Measurements from ENCODE around the gene FAM131B. TPM values are rescaled to one million over a fixed set of nuclear protein-coding genes. Genes with fewer than 3 reads are reported as not detected.

Gene FAM131B
- total RNA-seq, 1 experiment from 2014 or later: 6.9 TPM

DNA sequence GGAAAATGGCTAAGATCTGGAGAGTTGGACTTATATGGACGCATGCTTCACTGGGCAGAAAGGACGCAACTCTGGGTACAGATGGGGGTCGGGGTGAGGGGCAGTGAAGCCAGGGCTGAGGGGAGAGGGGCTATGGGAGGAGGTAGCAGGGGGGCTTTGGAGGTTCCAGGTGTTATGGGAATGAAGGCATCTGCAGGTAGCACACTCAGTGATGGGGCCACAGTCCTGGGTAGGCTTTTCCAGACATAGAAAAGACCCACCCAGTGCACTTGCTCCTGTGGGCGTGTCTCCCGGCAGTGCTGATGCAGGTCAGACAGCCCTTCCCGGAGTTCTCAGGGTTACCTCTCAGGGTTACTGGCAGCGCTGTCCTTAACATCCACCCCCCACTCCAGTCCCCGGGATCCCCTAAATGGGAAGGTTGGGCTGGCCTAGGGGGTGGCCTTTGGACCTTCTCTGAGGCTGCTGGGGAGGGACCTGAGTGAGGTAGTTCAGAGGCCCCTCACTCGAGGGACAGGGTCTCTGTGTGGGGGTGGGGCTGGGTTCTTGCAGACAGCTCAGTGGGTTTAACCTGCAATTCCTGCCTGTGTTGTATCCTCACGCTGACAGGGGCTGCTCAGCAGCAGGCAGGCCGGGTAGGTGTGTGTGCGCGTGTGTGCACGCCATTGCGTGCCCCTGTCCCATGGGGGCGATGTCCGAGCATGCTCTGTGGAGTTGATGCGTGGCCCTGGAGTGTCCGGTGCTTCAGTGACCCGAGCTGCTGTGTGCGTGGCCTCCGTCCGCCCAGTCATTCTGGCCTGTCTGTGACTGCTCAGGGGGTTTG, 24.9 kb upstream of the FAM131B start:
- H4K20me1 ChIP-seq (ENCODE audit: low read length): peaks cover 50% of the 10 kb centered on the region
- H3K4me3 ChIP-seq (ENCODE audit: low read length): no peak overlapping the region
- H3K4me1 ChIP-seq (ENCODE audit: insufficient read depth, low read length): peaks cover 30% of the 10 kb centered on the region
- no peaks in the 10 kb centered on the region for H3K9me3 ChIP-seq (ENCODE audit: low read length)
- no peak overlapping the region for H3K4me2 ChIP-seq (ENCODE audit: low read length)
- no peaks in the 10 kb centered on the region for H3K9me2 ChIP-seq (replicated peaks; ENCODE audit: low read length)
- CTCF ChIA-PET: no interaction called here
- ATAC-seq: no peak
- H3K27ac ChIP-seq (ENCODE audit: low read length): no peak overlapping the region
- TF ChIP-seq CTCF (conservative IDR thresholded peaks at IDR 0.05; ENCODE audit: low read depth, low read length) (peak; percentile 22; the same call in 1 of the 2 replicates), EZH2 (IDR thresholded peaks at IDR 0.05; ENCODE audit: low read length, unreplicated experiment) (no peak)
- BruUV-seq (replicated peaks): no TSS peak
- POLR2A ChIA-PET (ENCODE audit: unreplicated experiment): no interaction called here
- peaks cover 50% of the 10 kb centered on the region for H3K79me2 ChIP-seq (ENCODE audit: low read length)
- H2AFZ ChIP-seq (ENCODE audit: low read length): no peak overlapping the region
- H3K9ac ChIP-seq (ENCODE audit: low read length): no peak overlapping the region
- no peaks in the 10 kb centered on the region for H3K27me3 ChIP-seq (ENCODE audit: low read length)
- intact Hi-C loops (cut with micrococcal nuclease): no loop called here
- no peaks in the 10 kb centered on the region for H3F3A ChIP-seq (ENCODE audit: low read length, unreplicated experiment)
- H3K36me3 ChIP-seq (ENCODE audit: low read depth, low read length): peaks cover 28% of the 10 kb centered on the region
- no peak for DNase-seq

GRCh38 chr7:143385891-143386781, 23.6 kb upstream of the FAM131B start:
- Histone ChIP-seq H3K36me3 (ENCODE audit: low read depth, low read length) (peaks cover 28% of the 10 kb centered on the region), H3K4me1 (ENCODE audit: insufficient read depth, low read length) (peaks cover 32% of the 10 kb centered on the region), H3K27me3 (ENCODE audit: low read length) (no peaks in the 10 kb centered on the region), H3K27ac (ENCODE audit: low read length) (no peak overlapping the region), H4K20me1 (ENCODE audit: low read length) (peaks cover 56% of the 10 kb centered on the region), H3K79me2 (ENCODE audit: low read length) (peaks cover 63% of the 10 kb centered on the region), H2AFZ (ENCODE audit: low read length) (no peak overlapping the region), H3K4me3 (ENCODE audit: low read length) (no peak overlapping the region), H3K9ac (ENCODE audit: low read length) (no peak overlapping the region), H3K9me3 (ENCODE audit: low read length) (no peaks in the 10 kb centered on the region), H3K4me2 (ENCODE audit: low read length) (no peak overlapping the region), H3K9me2 (replicated peaks; ENCODE audit: low read length) (no peaks in the 10 kb centered on the region), H3F3A (ENCODE audit: low read length, unreplicated experiment) (no peaks in the 10 kb centered on the region)
- no peak for ATAC-seq
- ChIA-PET POLR2A (ENCODE audit: unreplicated experiment) (interaction anchor here (0.6 kb wide), 1 partner anchor 21 kb away, joined by 4 read pairs; no protein-coding TSS in a partner anchor), CTCF (no interaction called here)
- BruUV-seq (replicated peaks): no TSS peak
- TF ChIP-seq CTCF (conservative IDR thresholded peaks at IDR 0.05; ENCODE audit: low read depth, low read length) (no peak), EZH2phosphoT487 (IDR thresholded peaks at IDR 0.05; ENCODE audit: borderline replicate concordance, low read length) (no peak), EZH2 (IDR thresholded peaks at IDR 0.05; ENCODE audit: low read length, unreplicated experiment) (no peak)
- intact Hi-C loops (cut with micrococcal nuclease): no loop called here
- DNase-seq: no peak

Measured in PC-3 (cell line).